Glutamatergic neuron (in vitro differentiated cells): ENCODE measurements around the gene INPP5B. TPM values are rescaled to one million over a fixed set of nuclear protein-coding genes. Genes with fewer than 3 reads are reported as not detected.

Experiments used
- DNase-seq: peaks from one replicate; pipeline ENCODE4 v3.0.0; 2022
- H3K27ac Mint-ChIP-seq: one replicate; pipeline ENCODE4 v1.8.0; 2020; ENCODE audit warnings: mild to moderate bottlenecking, mixed read lengths, inconsistent platforms; ENCODE audit not compliant: unreplicated experiment
- H3K27me3 Mint-ChIP-seq: one replicate; pipeline ENCODE4 v1.8.0; 2020; ENCODE audit warnings: mild to moderate bottlenecking, moderate library complexity, mixed read lengths, inconsistent platforms; ENCODE audit not compliant: unreplicated experiment
- H3K36me3 Mint-ChIP-seq: one replicate; pipeline ENCODE4 v1.8.0; 2020; ENCODE audit warnings: mild to moderate bottlenecking, mixed read lengths, inconsistent platforms; ENCODE audit not compliant: unreplicated experiment
- H3K4me1 Mint-ChIP-seq: one replicate; pipeline ENCODE4 v1.8.0; 2020; ENCODE audit warnings: mild to moderate bottlenecking, low read depth, mixed read lengths, inconsistent platforms; ENCODE audit not compliant: unreplicated experiment
- H3K4me3 Mint-ChIP-seq: one replicate; pipeline ENCODE4 v1.8.0; 2020; ENCODE audit warnings: mild to moderate bottlenecking, mixed read lengths, inconsistent platforms; ENCODE audit not compliant: unreplicated experiment
- H3K9me3 Mint-ChIP-seq: one replicate; pipeline ENCODE4 v1.8.0; 2020; ENCODE audit warnings: mild to moderate bottlenecking, moderate library complexity, mixed read lengths, inconsistent platforms; ENCODE audit not compliant: unreplicated experiment
- total RNA-seq: library from RNA; stranded (reverse); fragmentation: NEBNext Ultra II Directional; extraction: Animal tissue kit (Norgen Biotek cat#: 25700); gene quantifications from one replicate; pipeline ENCODE4 v1.2.1, GENCODE V29; 2021; ENCODE audit not compliant: unreplicated experiment
- TF ChIP-seq, protein P1 (sequence below): fragments of 200-600 bp; sonication (generic); IDR thresholded peaks from one replicate; pipeline ENCODE4 v1.5.0; 2021; ENCODE audit not compliant: partially characterized antibody, unreplicated experiment

Gene INPP5B
- total RNA-seq, 1 donor from 2014 or later = 19.3 TPM

DNA sequence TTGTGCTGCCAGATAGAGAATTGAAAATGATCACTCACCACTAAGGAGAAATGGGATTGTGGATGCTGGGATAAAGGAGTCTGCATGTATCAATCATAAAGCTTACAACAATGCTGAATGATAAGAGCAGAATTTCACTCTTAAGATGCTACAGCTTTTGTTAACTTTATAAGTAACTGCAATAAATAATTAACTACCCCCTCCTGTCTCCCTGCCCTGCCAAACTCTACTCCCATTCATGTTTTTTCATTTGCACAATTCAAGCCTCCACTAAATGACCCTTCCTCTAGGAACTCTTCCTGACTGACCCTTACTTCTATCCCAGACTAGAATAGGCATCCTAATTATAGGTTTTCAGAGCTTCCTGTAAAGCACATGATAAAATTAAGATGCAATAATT, 102.3 kb downstream of the INPP5B start:
- H3K4me1 Mint-ChIP-seq = no peaks in the 10 kb centered on the region
- H3K27me3 Mint-ChIP-seq = peaks cover 4% of the 10 kb centered on the region
- H3K4me3 Mint-ChIP-seq = no peak overlapping the region
- TF ChIP-seq, protein P1, sequence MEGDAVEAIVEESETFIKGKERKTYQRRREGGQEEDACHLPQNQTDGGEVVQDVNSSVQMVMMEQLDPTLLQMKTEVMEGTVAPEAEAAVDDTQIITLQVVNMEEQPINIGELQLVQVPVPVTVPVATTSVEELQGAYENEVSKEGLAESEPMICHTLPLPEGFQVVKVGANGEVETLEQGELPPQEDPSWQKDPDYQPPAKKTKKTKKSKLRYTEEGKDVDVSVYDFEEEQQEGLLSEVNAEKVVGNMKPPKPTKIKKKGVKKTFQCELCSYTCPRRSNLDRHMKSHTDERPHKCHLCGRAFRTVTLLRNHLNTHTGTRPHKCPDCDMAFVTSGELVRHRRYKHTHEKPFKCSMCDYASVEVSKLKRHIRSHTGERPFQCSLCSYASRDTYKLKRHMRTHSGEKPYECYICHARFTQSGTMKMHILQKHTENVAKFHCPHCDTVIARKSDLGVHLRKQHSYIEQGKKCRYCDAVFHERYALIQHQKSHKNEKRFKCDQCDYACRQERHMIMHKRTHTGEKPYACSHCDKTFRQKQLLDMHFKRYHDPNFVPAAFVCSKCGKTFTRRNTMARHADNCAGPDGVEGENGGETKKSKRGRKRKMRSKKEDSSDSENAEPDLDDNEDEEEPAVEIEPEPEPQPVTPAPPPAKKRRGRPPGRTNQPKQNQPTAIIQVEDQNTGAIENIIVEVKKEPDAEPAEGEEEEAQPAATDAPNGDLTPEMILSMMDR = no peak
- H3K9me3 Mint-ChIP-seq = no peaks in the 10 kb centered on the region
- no peak for DNase-seq
- no peak overlapping the region for H3K27ac Mint-ChIP-seq
- no peaks in the 10 kb centered on the region for H3K36me3 Mint-ChIP-seq

DNA sequence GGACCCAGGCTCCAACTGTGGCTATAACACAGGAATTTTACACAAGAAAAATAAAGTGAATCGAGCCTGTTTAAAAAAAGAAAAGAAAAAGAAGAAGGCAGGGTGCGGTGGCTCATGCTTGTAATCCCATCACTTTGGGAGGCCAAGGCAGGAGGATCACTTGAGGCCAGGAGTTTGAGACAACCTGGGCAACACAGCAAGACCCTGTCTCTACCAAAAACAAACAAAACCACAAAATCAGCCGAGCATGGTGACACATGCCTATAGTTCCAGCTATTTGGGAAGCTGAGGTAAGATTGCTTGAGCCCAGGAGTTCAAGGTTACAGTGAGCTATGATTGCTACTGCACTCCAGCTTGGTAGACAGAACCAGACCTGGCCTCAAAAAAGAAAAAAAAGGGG, 105.2 kb downstream of the INPP5B start:
- H3K4me3 Mint-ChIP-seq = no peak overlapping the region
- no peaks in the 10 kb centered on the region for H3K9me3 Mint-ChIP-seq
- H3K27ac Mint-ChIP-seq = no peak overlapping the region
- TF ChIP-seq, protein P1 = no peak
- H3K36me3 Mint-ChIP-seq = no peaks in the 10 kb centered on the region
- no peak for DNase-seq
- H3K4me1 Mint-ChIP-seq = no peaks in the 10 kb centered on the region
- peaks cover 4% of the 10 kb centered on the region for H3K27me3 Mint-ChIP-seq

DNA sequence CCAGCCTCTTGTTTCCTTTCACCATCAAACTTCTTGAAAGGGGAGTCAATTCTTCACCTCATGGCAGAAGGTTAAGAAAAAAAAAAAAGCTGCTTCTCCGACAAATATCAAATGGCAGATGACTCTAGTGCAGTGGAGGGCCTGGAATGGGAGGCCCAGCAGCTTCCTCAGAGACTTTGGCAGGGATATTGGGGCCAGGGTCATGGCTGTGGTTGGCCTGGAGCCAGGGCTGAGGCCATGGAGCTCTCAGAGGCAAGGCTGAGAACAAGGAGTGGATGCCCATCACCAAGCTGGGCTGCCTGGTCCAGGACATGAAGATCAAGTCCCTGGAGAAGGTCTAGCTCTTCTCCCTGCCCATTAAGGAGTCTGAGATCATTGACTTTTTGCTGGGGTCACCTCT, 106.1 kb downstream of the INPP5B start:
- H3K27ac Mint-ChIP-seq = no peak overlapping the region
- H3K36me3 Mint-ChIP-seq = no peaks in the 10 kb centered on the region
- DNase-seq = no peak
- no peaks in the 10 kb centered on the region for H3K4me1 Mint-ChIP-seq
- no peak overlapping the region for H3K4me3 Mint-ChIP-seq
- peaks cover 3% of the 10 kb centered on the region for H3K27me3 Mint-ChIP-seq
- no peaks in the 10 kb centered on the region for H3K9me3 Mint-ChIP-seq
- TF ChIP-seq, protein P1 = no peak

DNA sequence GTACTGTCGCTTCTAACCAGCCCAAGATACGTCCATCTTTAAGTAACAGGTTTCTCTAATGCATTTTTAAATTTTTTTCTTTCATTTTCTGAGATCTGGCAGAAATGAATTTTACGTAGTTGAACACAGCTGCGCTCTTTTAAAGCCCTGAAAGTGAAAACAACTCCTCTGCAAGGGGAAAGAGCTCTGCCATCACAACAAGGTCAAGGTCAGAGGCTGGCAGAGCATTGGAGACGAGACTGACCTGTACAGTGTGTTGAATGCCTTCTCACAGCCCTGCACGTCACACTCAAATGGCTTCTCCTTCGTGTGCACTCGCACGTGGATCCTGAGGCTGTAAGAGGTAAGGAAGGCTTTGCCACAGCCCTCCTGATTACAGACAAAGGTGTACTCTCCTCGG, 107.2 kb downstream of the INPP5B start:
- no peaks in the 10 kb centered on the region for H3K4me1 Mint-ChIP-seq
- no peak overlapping the region for H3K4me3 Mint-ChIP-seq
- H3K27me3 Mint-ChIP-seq = peaks cover 3% of the 10 kb centered on the region
- TF ChIP-seq, protein P1 = no peak
- H3K36me3 Mint-ChIP-seq = peaks cover 2% of the 10 kb centered on the region
- no peaks in the 10 kb centered on the region for H3K9me3 Mint-ChIP-seq
- no peak overlapping the region for H3K27ac Mint-ChIP-seq
- DNase-seq = no peak

DNA sequence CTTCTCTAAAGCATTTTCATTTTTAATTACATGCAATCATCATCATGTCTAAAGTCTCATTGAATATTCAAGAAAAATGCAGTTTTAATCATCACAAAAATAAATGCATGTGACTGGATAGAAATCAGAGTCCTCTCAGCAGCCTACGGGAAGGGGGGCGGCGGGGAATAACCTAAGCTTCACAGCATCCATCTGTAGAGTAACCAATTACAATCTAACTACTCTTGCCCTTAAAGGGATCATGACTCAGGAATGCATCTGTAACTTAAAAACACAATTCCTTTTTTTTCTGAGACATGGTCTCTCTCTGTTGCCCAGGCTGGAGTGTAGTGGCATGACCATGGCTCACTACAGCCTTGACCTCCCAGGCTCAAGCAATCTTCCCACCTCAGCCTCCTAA, 110.1 kb downstream of the INPP5B start:
- TF ChIP-seq, protein P1 = no peak
- H3K27me3 Mint-ChIP-seq = peaks cover 3% of the 10 kb centered on the region
- peaks cover 4% of the 10 kb centered on the region for H3K36me3 Mint-ChIP-seq
- no peak overlapping the region for H3K27ac Mint-ChIP-seq
- H3K4me3 Mint-ChIP-seq = no peak overlapping the region
- no peaks in the 10 kb centered on the region for H3K4me1 Mint-ChIP-seq
- no peaks in the 10 kb centered on the region for H3K9me3 Mint-ChIP-seq
- no peak for DNase-seq
